Tibial nerve (tissue), 4 donors: ENCODE measurements around the gene MBTD1. TPM values are rescaled to one million over a fixed set of nuclear protein-coding genes. Genes with fewer than 3 reads are reported as not detected.
"Not testable (repeated sequence)": the region's sequence is repeated elsewhere in the genome, so short reads cannot be mapped to it uniquely, and the experiment has no call there.

ENCODE experiments used
- DNase-seq, 2 donors: peaks; one replicate each; pipeline ENCODE4 v3.0.0-alpha.2; 2019; ENCODE audit warnings: low spot score in 2 of 2
- H3K27ac ChIP-seq, 4 donors: fragments of 200-600 bp; sonication (generic) in 3 of 4; one replicate each; pipeline ENCODE4 v1.5.1; 2017 to 2019; ENCODE audit warnings: mild to moderate bottlenecking in 1 of 4
- H3K27me3 ChIP-seq, 2 donors: fragments of 200-600 bp; sonication (generic) in 1 of 2; one replicate each; pipeline versions ENCODE4 v1.5.1 to v1.6.0; 2017 to 2019
- H3K36me3 ChIP-seq, 3 donors: fragments of 200-600 bp; sonication (generic); one replicate each; pipeline ENCODE4 v1.5.1; 2018 to 2019
- H3K4me1 ChIP-seq, 4 donors: fragments of 200-600 bp; sonication (generic) in 3 of 4; one replicate each; pipeline ENCODE4 v1.5.1; 2017 to 2019
- H3K4me3 ChIP-seq, 4 donors: fragments of 200-600 bp; sonication (generic) in 3 of 4; one replicate each; pipeline ENCODE4 v1.5.1; 2017 to 2019; ENCODE audit warnings: mild to moderate bottlenecking in 1 of 4, moderate library complexity in 1 of 4
- H3K9me3 ChIP-seq, 4 donors: fragments of 200-600 bp; sonication (generic) in 3 of 4; one replicate each; pipeline ENCODE4 v1.5.1; 2017 to 2019
- EP300 ChIP-seq, 2 donors: sonication (generic); formaldehyde crosslinking; IDR thresholded peaks; one replicate each; pipeline ENCODE4 v1.6.1; 2017; ENCODE audit warnings: antibody characterized with exemption in 2 of 2, mild to moderate bottlenecking in 1 of 2
- POLR2A ChIP-seq, 2 donors: fragments of 450-650 bp; IDR thresholded peaks; one replicate each; pipeline ENCODE4 v1.6.1; 2017; ENCODE audit warnings: antibody characterized with exemption in 2 of 2, mild to moderate bottlenecking in 2 of 2, moderate library complexity in 2 of 2
- WGBS, 2 donors: methylation state at CpG; one replicate each; pipeline ENCODE4 v1.1.5; 2018; 5-methylcytosine and 5-hydroxymethylcytosine counted together
- total RNA-seq, 4 donors: library from RNA; depleted of rRNA; stranded (reverse); fragments of >200 nt; gene quantifications; one replicate each; pipeline ENCODE4 v1.1.0, GENCODE V29; 2016
- TF ChIP-seq, protein P1 (sequence below), 5 experiments: fragments of 200-600 bp in 3 of 5; fragments of 450-650 bp in 2 of 5; sonication (generic) in 3 of 5; IDR thresholded peaks; one replicate each; pipeline ENCODE4 v1.5.1; 2016 to 2019; ENCODE audit warnings: antibody characterized with exemption in 5 of 5, mild to moderate bottlenecking in 3 of 5, moderate library complexity in 2 of 5

MBTD1 gene
- total RNA-seq, 4 donors from 2014 or later, result 10.8 to 18.8 (median 16.3) TPM

DNA sequence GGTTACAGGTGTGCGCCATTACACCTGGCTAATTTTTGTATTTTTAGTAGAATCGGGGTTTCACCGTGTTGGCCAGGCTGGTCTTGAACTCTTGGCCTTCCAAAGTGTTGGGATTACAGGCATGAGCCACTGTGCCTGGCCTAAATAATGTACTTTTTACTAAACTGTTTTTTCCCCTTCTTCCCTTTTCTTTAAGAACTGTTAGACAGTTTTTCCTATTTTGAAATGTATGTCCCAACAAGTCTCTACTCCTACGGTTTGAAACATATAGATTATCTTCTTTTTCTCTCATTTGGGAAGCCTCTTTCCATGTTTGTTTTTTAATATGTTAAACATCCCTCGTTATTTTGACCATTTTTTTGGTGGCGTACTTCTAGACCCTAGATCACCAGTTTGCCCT, 10.1 kb upstream of the MBTD1 start:
- TF ChIP-seq EP300 (IDR thresholded peaks at IDR 0.05) (no peak), POLR2A (IDR thresholded peaks at IDR 0.05) (no peak)
- TF ChIP-seq, protein P1, sequence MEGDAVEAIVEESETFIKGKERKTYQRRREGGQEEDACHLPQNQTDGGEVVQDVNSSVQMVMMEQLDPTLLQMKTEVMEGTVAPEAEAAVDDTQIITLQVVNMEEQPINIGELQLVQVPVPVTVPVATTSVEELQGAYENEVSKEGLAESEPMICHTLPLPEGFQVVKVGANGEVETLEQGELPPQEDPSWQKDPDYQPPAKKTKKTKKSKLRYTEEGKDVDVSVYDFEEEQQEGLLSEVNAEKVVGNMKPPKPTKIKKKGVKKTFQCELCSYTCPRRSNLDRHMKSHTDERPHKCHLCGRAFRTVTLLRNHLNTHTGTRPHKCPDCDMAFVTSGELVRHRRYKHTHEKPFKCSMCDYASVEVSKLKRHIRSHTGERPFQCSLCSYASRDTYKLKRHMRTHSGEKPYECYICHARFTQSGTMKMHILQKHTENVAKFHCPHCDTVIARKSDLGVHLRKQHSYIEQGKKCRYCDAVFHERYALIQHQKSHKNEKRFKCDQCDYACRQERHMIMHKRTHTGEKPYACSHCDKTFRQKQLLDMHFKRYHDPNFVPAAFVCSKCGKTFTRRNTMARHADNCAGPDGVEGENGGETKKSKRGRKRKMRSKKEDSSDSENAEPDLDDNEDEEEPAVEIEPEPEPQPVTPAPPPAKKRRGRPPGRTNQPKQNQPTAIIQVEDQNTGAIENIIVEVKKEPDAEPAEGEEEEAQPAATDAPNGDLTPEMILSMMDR (IDR thresholded peaks at IDR 0.05), result no peak
- no peaks in the 10 kb centered on the region for H3K27me3 ChIP-seq
- peaks cover 0 to 73% (median 0%) of the 10 kb centered on the region in 3 donors for H3K36me3 ChIP-seq
- no peak overlapping the region for H3K27ac ChIP-seq
- WGBS, 2 donors, result 91 to 94% methylated on average over 6 of the region's 6 CpGs
- H3K9me3 ChIP-seq, result no peaks in the 10 kb centered on the region
- H3K4me3 ChIP-seq, result no peak overlapping the region
- H3K4me1 ChIP-seq, result peaks cover 0 to 8% (median 0%) of the 10 kb centered on the region in 4 donors
- no peak for DNase-seq

DNA sequence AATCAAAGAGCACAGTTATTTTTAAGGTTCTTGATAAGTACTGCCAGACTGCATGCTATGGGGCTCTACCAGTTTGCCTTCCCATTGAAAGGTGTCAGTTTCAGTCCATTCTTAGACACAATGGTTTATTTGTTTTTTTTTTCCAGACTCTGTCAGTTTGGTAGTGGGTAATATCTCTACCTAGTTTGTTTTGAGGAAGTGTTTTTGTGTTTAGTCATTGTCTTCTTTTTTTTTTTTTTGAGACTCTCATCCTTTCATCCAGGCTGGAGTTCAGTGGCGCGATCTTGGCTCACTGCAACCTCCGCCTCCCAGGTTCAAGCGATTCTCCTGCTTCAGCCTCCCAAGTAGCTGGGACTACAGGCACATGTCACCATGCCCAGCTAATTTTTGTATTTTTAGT, 4.6 kb upstream of the MBTD1 start:
- H3K4me3 ChIP-seq, H3K9me3 ChIP-seq, H3K27ac ChIP-seq, H3K27me3 ChIP-seq, DNase-seq: not testable (repeated sequence)
- 86 to 95% methylated on average over 4 of the region's 4 CpGs for WGBS, 2 donors
- H3K4me1 ChIP-seq, result peaks cover 0 to 24% (median 13%) of the 10 kb centered on the region in 4 donors
- H3K36me3 ChIP-seq, result peaks cover 0 to 55% (median 0%) of the 10 kb centered on the region in 3 donors

DNA sequence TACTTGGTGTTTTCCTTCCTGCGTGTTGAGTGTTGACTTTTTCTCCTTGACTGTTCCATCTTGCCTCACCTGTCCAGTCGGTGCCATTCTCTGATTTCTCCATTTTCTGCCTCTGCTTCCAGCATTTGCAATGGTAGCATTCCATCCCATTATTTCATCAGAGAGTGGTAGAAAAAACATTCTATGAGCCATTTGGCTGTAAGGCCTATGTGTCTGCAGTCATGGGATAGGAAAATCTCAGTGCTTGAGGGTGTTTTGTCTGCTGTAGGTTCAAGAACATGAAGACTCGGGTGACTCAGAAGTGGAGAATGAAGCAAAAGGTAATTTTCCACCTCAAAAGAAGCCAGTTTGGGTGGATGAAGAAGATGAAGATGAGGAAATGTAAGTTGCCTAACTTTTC, 3.2 kb upstream of the MBTD1 start:
- H3K4me3 ChIP-seq, result no peak overlapping the region
- no peak for DNase-seq
- H3K27ac ChIP-seq, result no peak overlapping the region
- no peak for TF ChIP-seq EP300 (IDR thresholded peaks at IDR 0.05)
- TF ChIP-seq, protein P1 (IDR thresholded peaks at IDR 0.05), result no peak
- no peak for TF ChIP-seq POLR2A (IDR thresholded peaks at IDR 0.05)
- H3K4me1 ChIP-seq, result peaks cover 5 to 37% (median 24%) of the 10 kb centered on the region in 4 donors
- H3K27me3 ChIP-seq, result no peaks in the 10 kb centered on the region
- H3K36me3 ChIP-seq, result peaks cover 0 to 41% (median 0%) of the 10 kb centered on the region in 3 donors
- no peaks in the 10 kb centered on the region for H3K9me3 ChIP-seq
- 93 to 95% methylated on average over 3 of the region's 3 CpGs for WGBS, 2 donors

DNA sequence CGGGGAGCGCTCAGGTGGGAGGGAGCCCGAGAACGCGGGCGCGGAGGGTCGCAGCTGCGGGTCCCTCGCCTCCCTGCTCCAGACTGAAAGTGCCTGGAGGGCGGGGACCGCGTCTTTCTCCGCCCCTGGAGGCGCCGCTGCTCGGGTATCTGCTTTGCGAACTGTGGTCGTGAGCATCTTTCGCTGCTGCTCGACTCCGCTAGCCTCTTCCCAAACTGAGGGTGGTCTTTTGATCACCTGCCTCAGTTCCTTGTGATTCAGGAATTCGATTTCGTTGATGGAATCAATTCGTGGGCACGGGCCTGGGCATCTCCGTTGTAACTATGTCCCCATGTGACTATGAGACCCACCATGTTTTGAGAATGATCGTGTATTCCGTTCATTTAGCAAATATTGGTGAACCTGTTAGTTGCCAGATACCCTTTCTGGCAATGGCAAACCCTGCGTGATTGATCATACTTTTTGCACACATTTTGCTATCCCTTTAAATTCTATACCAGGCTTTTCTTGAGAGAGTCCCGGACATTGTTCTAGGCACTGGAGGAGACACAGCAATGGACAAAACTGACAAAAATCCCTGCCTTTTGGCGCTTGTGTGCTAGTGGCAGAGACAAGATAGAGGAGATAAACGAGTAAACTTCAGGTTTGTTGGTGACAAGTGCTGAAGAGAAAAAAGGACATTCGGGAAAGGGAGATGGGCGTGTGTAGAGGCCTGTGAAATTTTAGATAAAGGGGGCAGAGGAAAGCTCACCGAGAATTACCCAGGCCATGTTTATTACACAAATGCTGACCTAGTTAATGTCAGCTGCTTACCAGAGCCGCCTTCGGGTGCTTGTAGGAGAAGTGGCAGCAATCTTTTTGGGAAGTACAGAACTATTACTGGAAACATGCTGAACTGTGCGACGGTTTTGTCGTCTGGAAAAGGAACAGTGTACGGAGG, 1.4 kb upstream of the MBTD1 start:
- Histone ChIP-seq H3K27me3 (no peaks in the 10 kb centered on the region), H3K4me1 (peaks cover 5 to 51% (median 37%) of the 10 kb centered on the region in 4 donors), H3K4me3 (peak overlapping the region; percentile 74 to 93 (median 82)), H3K9me3 (no peaks in the 10 kb centered on the region), H3K27ac (peak overlapping the region; percentile 94 to 98 (median 98)), H3K36me3 (peaks cover 0 to 27% (median 0%) of the 10 kb centered on the region in 3 donors)
- WGBS, 2 donors, result 10 to 11% methylated on average over 40 to 41 of the region's 42 CpGs
- TF ChIP-seq, protein P1 (IDR thresholded peaks at IDR 0.05), result no peak
- TF ChIP-seq EP300 (IDR thresholded peaks at IDR 0.05) (peak in 1 of 2 donors; percentile 30), POLR2A (IDR thresholded peaks at IDR 0.05) (no peak)
- peak in 1 of 2 donors; percentile 32 for DNase-seq

GRCh38 chr17:51260237-51261023, 581 bp upstream of the MBTD1 start, which contains the start of gene UTP18:
UTP18 (plus strand) TSS chr17:51260546; CDS start chr17:51260585, 39 bp downstream.
- peak; percentile 87 to 92 for DNase-seq
- H3K4me3 ChIP-seq, result peak within 1 kb of the TSS; percentile 74 to 93 (median 82)
- no peaks in the 10 kb centered on the region for H3K27me3 ChIP-seq
- peak within 1 kb of the TSS; percentile 94 to 98 (median 98) for H3K27ac ChIP-seq
- TF ChIP-seq POLR2A (IDR thresholded peaks at IDR 0.05) (peak in 1 of 2 donors; percentile 76), EP300 (IDR thresholded peaks at IDR 0.05) (peak; percentile 83)
- TF ChIP-seq, protein P1 (IDR thresholded peaks at IDR 0.05), result peak in 2 of 5 experiments; percentile 40 to 61
- WGBS, 2 donors, result 1% methylated on average over 79 to 87 of the region's 93 CpGs
- peaks cover 5 to 59% (median 39%) of the 10 kb centered on the region in 4 donors for H3K4me1 ChIP-seq
- peaks cover 0 to 19% (median 0%) of the 10 kb centered on the region in 3 donors for H3K36me3 ChIP-seq
- no peaks in the 10 kb centered on the region for H3K9me3 ChIP-seq
